GM19397 (cell line): Measurements from ENCODE around the gene NBAS.
"Not testable (repeated sequence)": the region's sequence is repeated elsewhere in the genome, so short reads cannot be mapped to it uniquely, and the experiment has no call there.

Experiments used
- ATAC-seq: cut with Tn5 transposase; IDR thresholded peaks from one replicate; pipeline ENCODE4 v1.9.1; 2021; ENCODE audit warnings: mild to moderate bottlenecking, moderate library complexity; ENCODE audit not compliant: unreplicated experiment

NBAS gene

DNA sequence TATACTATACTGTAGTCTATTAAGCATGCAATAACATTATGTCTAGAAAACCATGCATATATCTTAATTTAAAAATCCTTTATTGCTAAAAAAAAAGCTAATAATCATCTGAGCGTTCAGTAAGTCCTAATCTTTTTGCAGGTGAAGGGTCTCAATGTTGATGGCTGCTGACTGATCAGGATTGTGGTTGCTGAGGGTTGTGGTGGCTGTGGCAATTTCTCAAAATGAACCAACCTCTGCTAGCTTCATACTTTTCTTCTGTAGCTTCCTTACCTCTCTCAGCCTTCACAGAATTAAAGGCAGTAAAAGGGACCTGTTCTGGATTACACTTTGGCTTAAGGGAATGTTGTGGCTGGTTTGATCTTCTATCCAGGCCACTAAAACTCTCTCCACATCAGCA is 235.8 kb downstream of the NBAS start:
- no peak for ATAC-seq

DNA sequence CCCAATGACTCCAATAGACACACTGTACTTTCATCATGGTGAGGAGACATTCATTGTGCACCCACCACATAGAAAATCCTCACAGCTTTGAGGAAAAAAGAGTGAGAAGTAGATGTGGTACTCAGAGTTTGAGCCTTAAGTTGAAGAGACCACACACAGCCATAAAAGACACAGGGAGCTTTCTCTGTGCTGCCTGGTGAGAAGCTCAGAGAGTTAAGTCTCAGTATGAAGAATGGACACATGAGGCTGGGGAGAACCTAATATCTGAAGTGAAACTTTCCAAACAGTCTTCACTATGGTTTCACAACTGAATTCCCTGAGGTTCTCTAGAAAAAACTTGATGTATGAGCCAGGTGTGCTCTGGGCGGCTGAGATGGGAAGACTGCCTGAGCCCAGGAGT is 237.9 kb downstream of the NBAS start:
- ATAC-seq, result no peak

DNA sequence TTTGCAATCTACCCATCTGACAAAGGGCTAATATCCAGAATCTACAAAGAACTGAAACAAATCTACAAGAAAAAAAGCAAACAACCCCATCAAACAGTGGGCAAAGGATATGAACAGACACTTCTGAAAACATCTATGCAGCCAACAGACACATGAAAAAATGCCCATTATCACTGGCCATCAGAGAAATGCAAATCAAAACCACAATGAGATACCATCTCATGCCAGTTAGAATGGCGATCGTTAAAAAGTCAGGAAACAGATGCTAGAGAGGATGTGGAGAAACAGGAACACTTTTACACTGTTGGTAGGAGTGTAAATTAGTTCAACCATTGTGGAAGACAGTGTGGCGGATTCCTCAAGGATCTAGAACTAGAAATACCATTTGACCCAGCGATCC is 239.7 kb downstream of the NBAS start:
- ATAC-seq, result not testable (repeated sequence)

DNA sequence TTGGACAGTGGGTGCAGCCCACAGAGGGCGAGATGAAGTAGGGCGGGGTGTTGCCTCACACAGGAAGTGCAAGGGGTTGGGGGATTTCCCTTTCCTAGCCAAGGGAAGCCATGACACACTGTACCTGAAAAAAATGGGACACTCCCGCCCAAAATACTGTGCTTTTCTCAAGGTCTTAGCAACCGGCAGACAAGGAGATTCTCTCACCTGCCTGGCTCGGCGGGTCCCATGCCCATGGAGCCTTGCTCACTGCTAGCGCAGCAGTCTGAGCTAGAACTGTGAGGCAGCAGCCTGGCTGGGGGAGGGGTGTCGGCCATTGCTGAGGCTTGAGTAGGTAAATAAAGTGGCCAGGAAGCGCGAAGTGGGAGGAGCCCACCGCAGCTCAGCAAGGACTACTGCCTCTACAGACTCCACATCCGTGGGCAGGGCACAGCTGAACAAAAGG is 244.7 kb downstream of the NBAS start:
- ATAC-seq, result no peak

DNA sequence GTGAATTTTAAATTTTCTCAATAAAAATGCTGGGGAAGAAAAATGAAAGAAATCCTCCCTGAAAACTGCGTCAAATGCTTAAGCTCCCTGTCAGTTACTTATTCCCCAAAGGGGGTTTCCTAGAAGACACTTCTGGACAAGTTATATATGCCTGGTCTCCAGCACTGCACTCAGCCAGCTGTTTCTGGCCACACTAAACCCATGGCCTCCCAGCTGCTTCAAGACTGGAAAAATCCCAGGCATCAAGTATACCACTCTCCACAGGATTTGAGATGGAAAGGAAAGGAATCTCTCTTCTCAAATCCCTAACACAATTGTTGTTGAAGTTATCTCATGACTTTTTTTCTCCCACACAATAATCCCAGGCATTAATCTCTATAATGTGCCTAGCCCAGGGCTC is 245.7 kb downstream of the NBAS start:
- ATAC-seq, result no peak

DNA sequence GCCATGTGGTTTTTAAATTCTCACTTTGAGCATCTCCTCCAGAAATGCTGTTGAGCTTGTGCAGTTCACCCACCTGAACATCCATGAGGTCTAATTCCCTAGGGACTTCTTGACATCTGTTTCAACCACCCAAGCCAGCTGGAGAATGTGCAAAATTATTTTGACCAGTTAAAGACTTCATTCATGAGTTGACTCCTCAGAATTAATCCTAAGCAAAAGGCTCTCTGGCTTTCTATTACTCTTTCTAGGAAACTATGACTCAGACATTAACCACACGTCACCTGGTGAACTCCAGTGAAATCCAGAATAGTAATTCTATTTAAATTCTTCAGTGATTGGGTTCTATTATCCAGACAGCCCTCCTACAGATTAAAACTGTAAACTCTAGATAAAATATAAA is 247.5 kb downstream of the NBAS start:
- ATAC-seq, result peak; percentile 59

DNA sequence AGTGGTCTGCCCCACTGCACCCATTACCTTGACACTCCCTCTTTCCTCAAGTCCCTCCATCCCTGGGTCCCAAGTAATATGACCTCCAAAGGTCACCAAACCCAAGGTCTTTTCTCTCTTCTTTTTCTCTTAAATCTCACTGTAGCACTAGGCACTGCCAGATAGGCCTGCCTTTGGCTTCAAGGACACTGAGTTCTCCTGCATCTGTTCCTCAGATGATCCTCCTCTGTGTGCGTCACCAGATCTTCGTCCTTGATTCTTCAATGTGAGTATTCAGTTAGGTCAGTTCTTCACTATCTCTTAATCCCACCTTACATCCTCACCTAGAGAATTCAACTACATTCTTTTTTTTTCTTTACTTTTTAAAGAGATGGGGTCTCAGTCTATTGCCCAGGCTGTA is 249.2 kb downstream of the NBAS start:
- ATAC-seq, result peak; percentile 2

DNA sequence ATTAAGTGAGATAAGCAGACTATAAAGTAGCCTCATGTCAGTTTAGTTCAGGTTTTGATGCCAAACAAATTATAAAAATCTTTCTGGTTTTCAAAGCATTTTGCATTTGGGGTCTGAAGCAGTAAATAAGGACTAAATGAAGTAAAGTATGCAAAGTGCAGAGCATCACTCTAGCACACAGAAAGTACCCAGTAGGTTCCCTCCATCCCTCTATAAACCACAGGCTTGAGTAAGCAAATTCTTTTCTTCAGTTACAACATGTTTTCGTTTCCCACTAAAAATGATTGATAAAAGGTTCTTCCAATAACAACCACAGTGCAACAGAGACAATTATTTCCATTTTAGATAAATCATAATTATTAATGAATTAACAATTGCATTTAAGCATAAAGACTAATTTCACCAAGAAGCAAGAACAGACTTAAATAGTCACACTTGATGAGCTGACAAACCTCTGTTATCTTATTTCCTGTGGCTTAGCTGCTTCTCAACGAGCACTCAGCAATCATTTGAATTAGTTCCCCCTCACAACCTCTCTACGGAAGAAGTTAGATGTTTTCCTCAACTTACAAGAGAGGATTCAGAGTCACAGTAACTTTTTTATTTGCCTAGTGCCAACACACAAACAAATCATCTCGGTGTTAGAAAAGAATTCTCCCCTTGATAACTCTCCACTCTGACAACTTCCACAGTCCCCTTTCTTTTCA is 249.8 kb downstream of the NBAS start:
- ATAC-seq, result peak; percentile 60

DNA sequence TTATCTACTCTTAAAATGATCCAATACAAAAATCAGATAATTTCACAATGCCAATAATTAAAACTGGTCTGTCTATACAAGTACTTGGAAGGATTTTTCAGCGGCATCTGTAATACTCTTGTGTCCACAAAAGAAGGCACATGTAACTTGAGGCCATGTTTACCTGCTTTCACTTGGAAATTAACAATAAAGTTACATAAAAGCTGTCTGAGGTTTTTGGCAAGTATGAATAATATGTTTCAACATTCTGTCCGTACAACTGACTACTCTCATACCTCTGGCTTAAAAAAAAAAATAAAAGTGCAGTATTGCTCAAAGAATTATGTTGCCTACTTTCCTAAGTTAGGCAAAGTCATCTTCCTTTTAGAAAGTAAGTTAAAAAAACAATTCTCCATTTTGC is 253.6 kb downstream of the NBAS start:
- no peak for ATAC-seq

DNA sequence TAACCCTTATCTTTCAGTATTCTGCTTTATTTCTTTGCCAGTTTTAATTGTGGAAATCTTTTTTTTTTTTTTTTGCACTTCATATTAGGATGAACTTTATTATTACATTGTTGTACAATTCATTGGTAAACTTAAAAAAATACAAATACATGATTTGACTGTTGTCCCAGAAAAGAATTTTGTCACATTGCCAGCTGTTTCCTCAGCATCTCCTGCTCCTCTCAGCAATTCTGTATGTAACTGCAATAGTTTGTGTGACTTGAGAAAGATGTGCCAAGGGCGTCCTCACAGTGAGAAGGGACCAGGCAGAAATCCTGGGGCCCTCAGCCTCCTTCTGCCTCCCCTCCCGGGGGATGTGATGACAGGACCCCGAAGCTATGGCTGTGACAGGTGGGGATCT is 254.4 kb downstream of the NBAS start:
- ATAC-seq, result no peak

DNA sequence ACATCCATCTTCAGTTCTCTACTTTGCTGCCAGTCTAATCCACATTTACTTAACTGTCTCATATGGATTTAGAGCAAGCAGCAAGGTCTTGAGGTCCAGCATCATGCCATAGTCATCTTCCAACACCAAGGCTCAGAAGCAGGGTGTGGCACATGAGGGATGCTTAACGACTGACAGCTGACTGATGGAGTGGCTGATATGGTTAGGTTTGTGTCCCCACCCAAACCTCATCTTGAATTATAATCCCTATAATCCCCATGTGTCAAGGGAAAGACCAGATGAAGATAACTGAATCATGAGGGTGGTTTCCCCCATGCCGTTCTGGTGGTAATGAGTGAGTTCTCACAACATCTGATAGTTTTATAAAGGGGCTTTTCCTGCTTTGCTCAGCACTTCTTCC is 257.3 kb downstream of the NBAS start:
- no peak for ATAC-seq

DNA sequence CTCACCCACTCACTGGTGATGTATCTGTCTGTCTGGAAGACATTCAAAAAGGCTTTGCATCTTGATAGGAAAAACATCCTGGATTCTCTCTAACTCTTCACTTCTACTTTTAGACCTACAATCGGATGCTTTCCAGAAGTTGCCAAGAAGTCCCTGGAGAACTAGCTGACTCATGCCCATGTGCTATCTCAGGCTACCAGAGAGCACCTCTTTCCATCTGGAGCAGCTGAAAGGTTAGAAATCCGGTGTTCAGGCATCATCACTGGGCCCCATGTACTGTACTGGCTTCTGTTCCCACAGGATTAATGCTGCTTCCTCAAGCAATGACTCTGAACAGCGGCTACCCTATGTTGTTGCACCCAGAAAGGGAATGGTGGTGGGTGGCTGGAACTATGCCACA is 259.0 kb downstream of the NBAS start:
- ATAC-seq, result no peak

DNA sequence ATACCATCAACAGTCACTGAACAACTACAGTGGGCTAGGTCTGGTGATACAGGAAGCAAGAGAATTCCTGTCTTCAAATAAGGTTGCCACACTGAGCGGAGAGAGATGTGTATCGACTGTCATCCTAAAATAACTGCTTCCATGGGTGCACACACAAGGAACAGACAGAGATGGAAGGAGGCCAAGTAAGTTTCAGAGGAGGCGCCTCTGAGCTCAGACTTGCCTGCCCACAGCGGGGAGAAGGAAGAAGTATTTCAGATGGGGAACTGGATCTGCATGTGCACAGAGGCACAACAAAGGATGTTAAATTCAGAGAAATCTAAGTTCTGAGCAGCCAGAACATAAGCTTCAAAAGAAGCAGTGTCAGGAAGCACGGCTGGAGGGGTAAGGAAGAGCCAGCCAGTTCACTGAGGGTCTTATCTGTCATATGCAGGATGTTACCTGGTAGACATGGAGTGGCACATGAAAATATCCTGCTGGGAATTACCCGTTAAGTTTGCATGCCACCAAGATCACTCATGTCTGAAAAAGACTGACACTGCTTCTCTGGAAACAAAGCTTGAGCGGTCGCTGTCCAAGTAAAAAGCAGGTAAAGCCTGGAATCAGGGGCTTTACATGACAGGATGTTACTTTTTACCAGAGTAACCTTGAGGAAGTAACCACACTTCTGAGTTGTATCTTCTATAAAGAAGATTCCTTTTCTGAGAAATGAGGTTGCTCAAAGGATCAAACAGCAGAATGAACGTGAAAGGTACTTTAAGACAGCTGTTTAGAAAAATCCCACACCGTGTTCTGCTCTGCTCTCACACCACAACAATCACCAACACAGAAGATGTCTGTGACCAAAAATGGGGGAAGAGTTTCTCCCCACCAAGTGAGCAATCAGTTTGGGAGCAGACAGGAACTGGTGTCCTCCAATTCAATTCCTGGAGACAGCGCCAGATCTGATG is 260.2 kb downstream of the NBAS start:
- no peak for ATAC-seq

DNA sequence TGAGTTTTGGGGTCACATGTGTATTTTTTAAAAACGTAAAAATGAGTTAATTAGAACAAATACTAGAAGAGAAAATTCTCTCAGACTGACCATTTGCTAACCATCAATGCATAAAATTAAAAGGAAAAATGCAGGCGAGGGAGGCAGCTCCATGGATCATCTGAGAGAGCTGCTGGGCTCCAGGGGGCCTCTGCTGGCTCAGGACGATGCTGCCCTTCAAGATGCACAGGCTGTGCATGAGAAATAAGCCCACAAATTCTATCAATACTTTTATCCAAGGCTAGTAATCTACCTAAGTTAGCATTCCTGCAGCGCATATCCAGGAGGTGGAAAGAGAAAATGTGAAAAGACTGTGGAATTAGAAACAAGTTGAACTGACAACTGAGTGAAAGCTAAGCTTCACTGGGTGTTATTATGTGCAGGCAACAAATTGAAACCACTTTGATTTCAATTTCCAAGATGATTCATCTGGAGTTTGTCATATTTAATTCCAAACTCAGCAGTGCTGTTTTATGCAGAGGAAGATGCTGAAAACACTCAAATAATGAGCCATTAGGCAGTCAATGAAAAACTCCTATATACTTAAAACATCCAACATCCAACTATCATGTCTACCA is 261.1 kb downstream of the NBAS start:
- ATAC-seq, result no peak

DNA sequence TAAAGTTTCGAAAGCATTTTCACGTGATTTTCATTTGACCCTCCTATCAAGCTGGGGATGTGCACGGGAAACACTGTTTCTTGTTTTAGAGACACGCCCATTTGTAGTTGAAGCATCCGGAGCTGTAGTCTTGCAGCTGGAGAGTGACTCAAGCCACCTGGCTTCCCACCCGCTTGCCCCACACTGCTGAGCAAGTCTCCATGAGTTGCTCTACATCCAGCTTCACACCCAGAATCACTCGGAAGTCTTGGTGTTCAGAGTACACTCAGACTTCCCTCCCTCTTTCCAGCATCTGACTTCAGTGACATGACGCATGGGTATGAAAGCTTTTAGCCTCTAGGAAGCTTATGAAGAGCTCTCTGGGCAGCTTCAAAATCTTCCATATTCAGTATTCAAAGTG is 262.4 kb downstream of the NBAS start:
- ATAC-seq, result no peak

DNA sequence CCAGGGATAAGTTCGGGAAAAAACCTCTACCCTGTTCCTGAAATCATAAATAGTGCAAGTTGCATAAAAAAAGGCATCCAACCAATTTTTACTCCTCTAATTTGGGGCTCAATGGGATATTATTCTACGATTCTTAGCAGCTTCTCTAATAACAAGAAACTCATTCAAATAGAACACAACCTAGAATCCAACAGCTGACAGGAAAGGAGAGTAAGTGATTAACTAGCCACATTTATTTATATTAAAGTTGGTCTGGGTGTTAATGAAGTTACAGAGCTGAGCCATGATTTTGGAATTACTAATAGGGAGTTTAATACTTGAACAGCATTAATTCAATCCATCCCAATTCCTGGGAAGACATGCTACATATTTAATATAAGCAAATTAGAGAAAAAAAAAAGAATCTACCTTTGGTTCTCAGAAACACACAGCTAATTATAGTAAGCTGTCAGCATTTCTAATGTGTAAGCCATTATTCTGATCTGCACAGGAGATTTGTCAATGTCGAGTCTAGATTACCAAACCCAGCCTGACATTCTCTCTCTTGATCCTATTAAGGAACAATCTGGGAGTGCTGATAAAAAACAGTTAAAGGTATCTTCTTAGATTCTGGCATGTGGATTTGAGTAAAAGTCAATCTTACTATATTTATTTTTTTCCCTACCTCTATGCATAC is 267.7 kb downstream of the NBAS start:
- ATAC-seq, result peak; percentile 72

DNA sequence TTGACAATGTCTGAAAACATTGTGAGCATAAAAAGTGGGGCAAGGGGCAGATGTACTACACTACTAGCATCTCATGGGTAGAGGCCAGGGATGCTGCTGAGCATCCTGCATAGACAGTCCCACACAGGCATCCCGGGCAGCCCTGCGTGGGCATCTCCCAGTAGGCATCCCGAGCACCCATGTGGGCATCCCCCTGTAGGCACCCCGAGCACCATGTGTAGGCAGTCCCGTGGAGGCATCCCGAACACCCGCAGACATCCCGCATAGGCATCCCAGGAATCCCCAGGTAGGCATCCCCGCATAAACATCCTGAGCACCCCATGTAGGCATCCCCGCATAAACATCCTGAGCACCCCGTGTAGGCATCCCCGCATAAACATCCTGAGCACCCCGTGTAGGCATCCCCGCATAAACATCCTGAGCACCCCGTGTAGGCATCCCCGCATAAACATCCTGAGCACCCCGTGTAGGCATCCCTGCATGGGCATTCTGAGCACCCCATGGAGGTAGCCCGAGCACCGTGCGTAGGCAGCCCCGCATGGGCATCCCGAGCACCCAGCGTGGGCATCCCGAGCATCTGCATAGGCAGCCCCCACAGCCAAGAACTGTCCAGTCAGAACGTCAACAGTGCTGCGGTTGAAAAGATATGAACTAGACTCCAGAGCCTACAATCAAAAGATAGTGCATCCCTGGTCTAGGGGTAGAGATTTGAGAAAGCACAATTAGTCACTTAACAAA is 273.5 kb downstream of the NBAS start:
- no peak for ATAC-seq

DNA sequence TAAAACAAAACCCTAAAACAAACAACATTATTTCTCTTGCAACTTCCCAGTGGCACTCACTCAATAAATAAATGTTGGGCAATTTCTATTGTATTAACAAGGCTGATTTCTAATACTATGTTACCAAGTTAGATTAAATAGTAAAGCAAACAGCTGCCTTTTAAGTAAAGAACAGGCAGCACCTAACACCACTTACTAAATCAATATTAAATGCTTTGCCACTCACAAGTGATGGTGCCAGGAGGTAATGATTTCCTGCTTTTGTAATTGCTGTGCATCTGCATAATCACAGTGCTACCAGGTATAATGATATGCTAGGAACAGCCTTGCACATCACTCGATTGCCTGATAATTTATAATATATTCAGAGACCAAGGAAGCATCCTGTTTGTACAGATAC is 276.5 kb downstream of the NBAS start:
- ATAC-seq, result no peak

DNA sequence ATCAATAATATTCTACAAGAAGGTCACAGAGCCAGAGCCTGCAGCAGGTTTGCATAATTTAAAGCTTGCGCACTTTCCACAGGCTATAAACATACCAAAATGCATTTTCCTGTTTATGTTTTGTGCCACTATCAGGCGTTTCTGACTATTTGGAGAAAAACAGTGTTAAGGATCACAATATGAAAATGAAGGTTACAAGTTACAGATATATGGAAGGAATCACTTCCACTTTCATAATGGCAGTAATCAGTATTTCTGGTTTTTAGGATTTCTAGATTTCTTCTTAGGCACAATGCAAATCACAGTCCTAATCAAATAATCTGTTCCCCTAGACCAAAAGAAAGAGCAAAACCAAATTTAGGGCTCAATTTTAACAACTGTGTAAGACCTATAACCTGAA is 279.5 kb downstream of the NBAS start:
- ATAC-seq, result no peak

DNA sequence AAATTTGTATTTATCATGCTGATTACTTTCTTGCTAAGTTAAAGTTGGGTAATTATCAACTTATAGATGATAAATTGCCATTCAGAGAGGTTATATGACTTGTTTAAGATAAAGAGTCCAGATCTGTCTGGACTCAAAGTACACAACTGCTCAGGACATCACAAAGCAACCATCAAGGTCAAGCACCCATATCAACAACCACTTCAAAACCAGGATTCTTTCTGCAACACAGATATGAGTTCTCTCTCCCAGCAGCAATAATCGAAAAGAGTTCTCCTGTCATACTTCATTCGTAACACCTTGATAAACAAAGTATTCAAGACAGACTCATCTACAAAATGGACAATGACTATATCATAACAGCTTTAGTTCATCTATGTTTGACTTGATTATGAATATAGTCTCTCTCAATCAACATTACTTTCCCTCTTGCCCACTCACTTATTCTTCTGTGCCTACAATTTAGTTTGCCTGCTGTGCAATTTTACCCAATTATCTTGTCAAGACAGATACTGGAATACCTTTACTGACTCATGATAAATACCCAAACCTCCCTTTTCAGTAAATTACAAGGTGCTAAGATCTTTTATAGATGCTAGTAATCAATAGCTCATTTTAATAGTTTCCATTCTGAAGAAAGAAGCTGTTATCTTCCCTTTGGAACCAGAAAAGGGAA is 281.8 kb downstream of the NBAS start:
- ATAC-seq, result no peak
